NCI-H345 (cell line): Measurements from ENCODE around the gene ZNF691.
"Not testable (repeated sequence)": the region's sequence is repeated elsewhere in the genome, so short reads cannot be mapped to it uniquely, and the experiment has no call there.

ENCODE experiments used
- DNase-seq: peaks from one replicate; lab custom pipeline; 2025; lab: John Stamatoyannopoulos, UW

ZNF691 gene

GRCh38 chr1:42832641-42833240 lies 13.7 kb upstream of the ZNF691 start:
- no peak for DNase-seq

- no peak for DNase-seq
Observed at GRCh38 chr1:42833981-42834380, 12.4 kb upstream of the ZNF691 start.

GRCh38 chr1:42834803-42835202 lies 11.6 kb upstream of the ZNF691 start:
- no peak for DNase-seq

- DNase-seq, result no peak
Observed at GRCh38 chr1:42835422-42835821, 11.0 kb upstream of the ZNF691 start.

GRCh38 chr1:42837709-42838108 lies 8.7 kb upstream of the ZNF691 start:
- DNase-seq, result no peak

- no peak for DNase-seq
Observed at GRCh38 chr1:42838482-42839190, 7.8 kb upstream of the ZNF691 start.

DNA sequence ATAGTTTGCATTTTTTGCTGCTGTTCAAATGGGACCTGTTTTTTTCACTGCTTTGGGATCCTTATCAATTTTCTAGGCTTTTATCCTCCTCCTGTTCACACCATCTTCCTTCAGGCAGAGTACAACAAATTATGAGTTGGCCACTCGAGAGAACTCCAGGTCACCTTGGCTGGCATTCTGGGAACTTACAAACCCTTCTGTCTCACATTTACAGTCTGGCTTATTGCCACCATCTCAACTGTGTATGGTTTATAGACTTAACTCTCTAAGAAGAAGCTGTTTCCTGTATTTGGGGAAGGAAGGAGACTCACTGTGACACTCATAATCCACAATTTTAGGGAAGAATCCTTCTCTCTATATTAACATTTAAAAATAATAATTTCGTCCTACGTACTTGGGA lies 5.4 kb upstream of the ZNF691 start:
- DNase-seq, result no peak

DNA sequence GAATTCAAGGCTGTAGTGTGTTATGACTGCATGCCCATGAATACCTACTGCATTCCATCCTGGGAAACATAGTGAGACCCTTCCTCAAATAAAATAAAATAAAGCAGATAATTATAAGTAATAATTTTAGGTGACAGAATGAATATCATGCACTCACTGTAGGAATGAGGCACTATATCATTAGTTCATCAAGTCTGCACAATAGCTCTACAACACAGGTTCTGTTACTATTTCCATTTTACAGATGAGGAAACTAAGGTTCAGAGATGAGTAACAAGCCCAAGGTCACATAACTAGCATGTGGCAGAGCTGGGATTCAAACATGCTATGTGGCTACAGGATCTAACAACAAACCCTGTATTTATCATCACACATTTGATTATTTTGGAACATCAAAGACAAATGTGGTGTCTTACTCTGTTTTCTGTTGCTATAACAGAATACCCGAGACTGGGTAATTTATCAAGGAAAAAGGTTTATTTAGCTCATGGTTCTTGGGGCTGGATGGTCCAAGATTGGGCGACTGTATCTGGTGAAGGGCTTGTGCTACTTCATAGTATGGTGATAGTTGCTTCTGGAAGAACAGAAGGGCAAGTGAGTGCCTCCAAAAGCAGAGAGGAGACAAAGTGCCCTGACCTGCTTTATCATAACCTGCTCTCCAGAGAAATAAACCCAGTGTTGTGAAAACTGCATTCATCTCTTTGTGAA lies 4.8 kb upstream of the ZNF691 start:
- no peak for DNase-seq

DNA sequence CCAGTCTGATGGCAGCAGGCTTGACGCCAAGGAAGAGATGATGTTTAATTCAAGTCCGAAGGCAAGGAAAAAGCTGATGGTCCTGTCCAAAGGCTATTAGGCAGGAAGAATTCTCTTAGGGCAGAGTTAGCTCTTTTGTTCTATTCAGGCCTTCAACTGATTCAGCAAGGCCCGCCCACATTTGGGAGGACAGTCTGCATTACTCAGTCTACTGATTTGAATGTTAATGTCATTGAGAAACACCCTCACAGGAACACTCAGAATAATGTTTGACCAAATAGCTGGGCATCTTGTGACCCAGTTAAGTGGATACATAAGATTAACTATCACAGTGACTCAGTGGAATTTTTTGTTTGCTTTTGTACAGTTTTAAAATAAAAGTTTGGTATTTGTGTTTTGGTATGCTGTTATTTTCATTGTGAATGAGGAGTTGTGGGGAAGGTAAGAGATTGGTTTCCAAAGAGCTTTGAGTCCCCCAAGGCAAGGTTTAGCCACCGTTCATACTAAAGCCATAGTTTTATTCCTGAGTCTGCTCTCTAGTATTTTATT lies 1.7 kb upstream of the ZNF691 start:
- no peak for DNase-seq

DNA sequence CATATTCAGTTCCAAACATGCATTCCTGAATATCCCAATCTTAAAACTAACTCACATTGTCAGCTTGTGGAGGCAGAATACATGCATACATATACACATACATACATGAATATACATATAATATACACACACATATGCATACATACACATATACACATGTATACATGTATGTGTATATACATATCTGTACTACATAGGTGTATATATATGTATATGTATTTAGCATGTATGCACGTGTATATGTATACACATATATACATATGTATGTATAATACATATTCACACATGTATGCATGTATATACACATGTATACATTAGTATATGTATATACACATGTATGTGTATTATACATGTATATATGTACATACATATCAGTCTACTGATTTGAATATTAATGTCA lies 1.2 kb upstream of the ZNF691 start:
- no peak for DNase-seq

DNA sequence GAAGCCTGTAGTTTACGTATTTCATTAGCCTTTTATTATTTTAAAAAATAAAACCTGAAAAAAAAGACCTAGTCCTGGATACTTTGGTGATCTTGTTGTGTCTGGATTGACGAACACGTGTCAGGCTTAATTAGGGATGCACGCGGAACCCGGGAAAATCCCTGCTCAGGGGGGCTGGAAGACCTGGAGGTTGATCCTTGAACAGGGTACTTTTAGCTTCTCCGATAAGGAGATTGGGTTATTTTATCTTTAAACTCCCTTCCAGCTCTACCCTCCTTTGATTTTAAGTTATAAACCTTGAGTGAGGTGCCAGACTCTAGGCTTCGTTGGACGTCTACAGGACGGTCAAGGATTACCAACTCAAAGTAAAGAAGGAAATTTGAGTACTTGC lies 552 bp upstream of the ZNF691 start:
- DNase-seq, result peak; percentile 18

- DNase-seq, result no peak
Observed at GRCh38 chr1:42847111-42847595, 740 bp downstream of the ZNF691 start.

DNA sequence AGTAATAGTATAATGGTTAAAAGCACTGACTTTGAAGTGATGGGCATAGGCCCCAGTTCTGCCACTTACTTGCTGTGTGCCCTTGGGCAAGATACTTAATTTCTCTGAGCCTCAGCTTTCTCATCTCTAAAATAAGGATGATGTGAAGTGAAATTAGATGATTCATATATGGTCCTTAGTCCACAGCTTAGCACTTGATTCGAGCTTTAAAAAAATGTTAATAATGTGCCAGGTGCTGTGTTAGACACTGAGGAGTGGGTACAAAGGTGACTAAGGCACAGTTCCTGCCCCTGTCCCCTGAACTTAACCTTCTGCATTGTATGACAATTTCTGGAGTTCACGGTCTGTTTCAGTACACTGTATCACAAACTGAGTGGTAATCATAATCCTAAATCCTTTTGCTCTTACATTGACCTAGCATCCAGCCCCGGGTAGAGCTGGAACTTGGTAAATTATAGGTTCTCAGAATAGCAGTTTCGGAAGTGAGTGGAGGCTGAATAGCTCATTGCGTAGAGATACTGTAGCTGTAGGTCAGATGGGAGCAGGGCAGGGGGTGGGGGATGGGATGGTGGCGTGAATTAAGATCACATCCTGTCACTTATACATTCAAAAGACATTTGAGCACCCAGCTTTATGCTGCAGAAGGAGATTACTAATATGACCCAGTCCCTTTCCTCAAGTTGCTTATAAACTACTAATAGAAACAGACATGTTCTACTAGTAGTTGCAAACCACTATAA lies 1.5 kb downstream of the ZNF691 start:
- no peak for DNase-seq

- no peak for DNase-seq
Observed at GRCh38 chr1:42848823-42849537, 2.6 kb downstream of the ZNF691 start.

- DNase-seq, result no peak
Observed at GRCh38 chr1:42849944-42850343, 3.5 kb downstream of the ZNF691 start.

DNA sequence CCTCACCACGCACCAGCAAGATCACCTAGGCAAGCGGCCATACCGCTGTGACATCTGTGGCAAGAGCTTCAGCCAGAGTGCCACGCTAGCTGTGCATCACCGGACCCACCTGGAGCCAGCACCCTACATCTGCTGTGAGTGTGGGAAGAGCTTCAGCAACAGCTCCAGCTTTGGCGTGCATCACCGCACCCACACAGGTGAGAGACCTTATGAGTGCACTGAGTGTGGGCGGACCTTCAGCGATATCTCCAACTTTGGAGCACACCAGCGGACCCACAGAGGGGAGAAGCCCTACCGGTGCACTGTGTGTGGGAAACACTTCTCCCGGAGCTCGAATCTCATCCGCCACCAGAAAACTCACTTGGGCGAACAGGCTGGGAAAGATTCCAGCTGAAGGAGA lies 5.0 kb downstream of the ZNF691 start:
- no peak for DNase-seq

GRCh38 chr1:42851960-42852607 lies 5.7 kb downstream of the ZNF691 start:
- DNase-seq, result no peak

GRCh38 chr1:42852608-42852980 lies 6.2 kb downstream of the ZNF691 start:
- no peak for DNase-seq

- DNase-seq, result no peak
Observed at GRCh38 chr1:42853116-42853884, 6.9 kb downstream of the ZNF691 start.

DNA sequence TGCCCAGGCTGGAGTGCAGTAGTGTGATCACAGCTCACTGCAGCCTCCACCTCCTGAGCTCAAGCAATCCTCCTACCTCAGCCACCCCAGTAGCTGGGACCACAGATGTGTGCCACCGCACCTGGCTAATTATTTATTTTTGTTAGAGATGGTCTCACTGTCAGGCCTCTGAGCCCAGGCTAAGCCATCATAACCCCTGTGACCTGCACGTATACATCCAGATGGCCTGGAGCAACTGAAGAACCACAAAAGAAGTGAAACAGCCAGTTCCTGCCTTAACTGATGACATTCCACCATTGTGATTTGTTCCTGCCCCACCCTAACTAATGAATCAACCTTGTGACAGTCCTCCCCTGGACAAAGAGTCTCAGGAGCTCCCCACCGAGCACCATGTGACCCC lies 10.1 kb downstream of the ZNF691 start:
- DNase-seq, result not testable (repeated sequence)
